Measurements from ENCODE around the gene PTF1A.

PTF1A gene

DNA sequence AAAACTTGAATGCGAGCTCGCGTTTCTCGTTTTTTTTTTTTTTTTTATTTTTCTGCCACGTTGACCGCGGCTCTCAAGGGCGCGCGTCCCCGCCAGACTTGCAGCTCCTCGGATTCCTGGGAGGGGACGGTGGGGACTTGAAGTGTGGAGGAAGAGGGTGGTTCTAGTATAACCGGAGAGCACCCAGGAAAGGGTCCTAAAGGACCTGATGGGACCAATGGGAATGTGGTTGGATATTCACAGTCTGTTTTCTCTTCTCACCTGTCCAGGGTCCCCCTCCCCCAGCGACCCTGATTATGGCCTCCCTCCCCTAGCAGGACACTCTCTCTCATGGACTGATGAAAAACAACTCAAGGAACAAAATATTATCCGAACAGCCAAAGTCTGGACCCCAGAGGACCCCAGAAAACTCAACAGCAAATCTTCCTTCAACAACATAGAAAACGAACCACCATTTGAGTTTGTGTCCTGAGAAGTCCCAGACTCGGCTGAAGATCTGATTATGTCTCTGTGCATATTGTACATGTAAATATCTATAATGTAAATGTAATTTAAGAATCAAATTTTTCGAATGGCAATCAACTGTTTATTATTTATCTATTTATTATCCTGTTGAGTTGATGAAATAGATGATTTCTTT, 1.4 kb downstream of the PTF1A start:
- no peak for TF ChIP-seq EZH2phosphoT487 (IDR thresholded peaks at IDR 0.05; ENCODE audit: low read depth)
- TF ChIP-seq, protein P1, sequence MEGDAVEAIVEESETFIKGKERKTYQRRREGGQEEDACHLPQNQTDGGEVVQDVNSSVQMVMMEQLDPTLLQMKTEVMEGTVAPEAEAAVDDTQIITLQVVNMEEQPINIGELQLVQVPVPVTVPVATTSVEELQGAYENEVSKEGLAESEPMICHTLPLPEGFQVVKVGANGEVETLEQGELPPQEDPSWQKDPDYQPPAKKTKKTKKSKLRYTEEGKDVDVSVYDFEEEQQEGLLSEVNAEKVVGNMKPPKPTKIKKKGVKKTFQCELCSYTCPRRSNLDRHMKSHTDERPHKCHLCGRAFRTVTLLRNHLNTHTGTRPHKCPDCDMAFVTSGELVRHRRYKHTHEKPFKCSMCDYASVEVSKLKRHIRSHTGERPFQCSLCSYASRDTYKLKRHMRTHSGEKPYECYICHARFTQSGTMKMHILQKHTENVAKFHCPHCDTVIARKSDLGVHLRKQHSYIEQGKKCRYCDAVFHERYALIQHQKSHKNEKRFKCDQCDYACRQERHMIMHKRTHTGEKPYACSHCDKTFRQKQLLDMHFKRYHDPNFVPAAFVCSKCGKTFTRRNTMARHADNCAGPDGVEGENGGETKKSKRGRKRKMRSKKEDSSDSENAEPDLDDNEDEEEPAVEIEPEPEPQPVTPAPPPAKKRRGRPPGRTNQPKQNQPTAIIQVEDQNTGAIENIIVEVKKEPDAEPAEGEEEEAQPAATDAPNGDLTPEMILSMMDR (IDR thresholded peaks at IDR 0.05; ENCODE audit: low read depth, low read length), result no peak
- Histone ChIP-seq H3K27ac (ENCODE audit: low read length) (no peak overlapping the region), H3K4me1 (ENCODE audit: low read length) (no peaks in the 10 kb centered on the region), H4K20me1 (ENCODE audit: insufficient read depth, low read length) (no peaks in the 10 kb centered on the region), H3K79me2 (ENCODE audit: low read length) (no peaks in the 10 kb centered on the region), H3K27me3 (ENCODE audit: low read depth, low read length) (no peaks in the 10 kb centered on the region), H2AFZ (ENCODE audit: low read depth, low read length) (no peak overlapping the region), H3K4me3 (ENCODE audit: low read length) (no peak overlapping the region), H3K36me3 (replicated peaks; ENCODE audit: low read depth, low read length) (no peaks in the 10 kb centered on the region), H3K9ac (ENCODE audit: low read length) (no peak overlapping the region), H3K4me2 (ENCODE audit: low read length) (no peak overlapping the region), H3K9me3 (ENCODE audit: insufficient read depth, low read length) (no peaks in the 10 kb centered on the region)

DNA sequence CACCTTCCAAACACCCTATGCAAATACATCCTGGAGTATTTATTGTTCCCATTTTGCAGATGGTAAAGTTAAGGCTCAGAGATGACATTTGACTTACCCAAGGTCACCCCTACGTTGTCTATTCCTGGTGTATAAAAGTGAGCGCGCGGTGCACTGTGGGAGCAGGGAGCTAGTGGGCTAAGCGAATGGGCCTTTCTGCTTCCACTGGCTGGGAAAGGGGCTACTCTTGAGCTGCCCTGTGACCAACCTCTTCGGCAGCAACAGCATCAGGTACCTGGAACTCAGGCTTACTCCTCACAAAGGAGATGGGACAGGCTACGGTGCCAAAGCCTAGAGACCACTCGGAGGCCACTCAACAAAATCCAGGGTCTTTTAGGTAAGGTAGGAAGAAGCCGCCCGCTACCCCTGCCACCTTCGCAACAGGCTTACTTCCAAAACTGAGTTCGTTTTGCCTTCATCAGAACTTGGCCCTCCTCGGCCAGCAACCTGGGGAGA, 2.4 kb downstream of the PTF1A start:
- H3K4me3 ChIP-seq (ENCODE audit: low read length), result no peak overlapping the region
- no peak for TF ChIP-seq EZH2phosphoT487 (IDR thresholded peaks at IDR 0.05; ENCODE audit: low read depth)
- TF ChIP-seq, protein P1 (IDR thresholded peaks at IDR 0.05; ENCODE audit: low read depth, low read length), result no peak
- no peaks in the 10 kb centered on the region for H3K27me3 ChIP-seq (ENCODE audit: low read depth, low read length)
- H3K36me3 ChIP-seq (replicated peaks; ENCODE audit: low read depth, low read length), result no peaks in the 10 kb centered on the region
- H3K79me2 ChIP-seq (ENCODE audit: low read length), result no peaks in the 10 kb centered on the region
- no peak overlapping the region for H3K4me2 ChIP-seq (ENCODE audit: low read length)
- H3K9ac ChIP-seq (ENCODE audit: low read length), result no peak overlapping the region
- H2AFZ ChIP-seq (ENCODE audit: low read depth, low read length), result no peak overlapping the region
- H3K27ac ChIP-seq (ENCODE audit: low read length), result no peak overlapping the region
- no peaks in the 10 kb centered on the region for H3K4me1 ChIP-seq (ENCODE audit: low read length)
- no peaks in the 10 kb centered on the region for H3K9me3 ChIP-seq (ENCODE audit: insufficient read depth, low read length)
- H4K20me1 ChIP-seq (ENCODE audit: insufficient read depth, low read length), result no peaks in the 10 kb centered on the region

DNA sequence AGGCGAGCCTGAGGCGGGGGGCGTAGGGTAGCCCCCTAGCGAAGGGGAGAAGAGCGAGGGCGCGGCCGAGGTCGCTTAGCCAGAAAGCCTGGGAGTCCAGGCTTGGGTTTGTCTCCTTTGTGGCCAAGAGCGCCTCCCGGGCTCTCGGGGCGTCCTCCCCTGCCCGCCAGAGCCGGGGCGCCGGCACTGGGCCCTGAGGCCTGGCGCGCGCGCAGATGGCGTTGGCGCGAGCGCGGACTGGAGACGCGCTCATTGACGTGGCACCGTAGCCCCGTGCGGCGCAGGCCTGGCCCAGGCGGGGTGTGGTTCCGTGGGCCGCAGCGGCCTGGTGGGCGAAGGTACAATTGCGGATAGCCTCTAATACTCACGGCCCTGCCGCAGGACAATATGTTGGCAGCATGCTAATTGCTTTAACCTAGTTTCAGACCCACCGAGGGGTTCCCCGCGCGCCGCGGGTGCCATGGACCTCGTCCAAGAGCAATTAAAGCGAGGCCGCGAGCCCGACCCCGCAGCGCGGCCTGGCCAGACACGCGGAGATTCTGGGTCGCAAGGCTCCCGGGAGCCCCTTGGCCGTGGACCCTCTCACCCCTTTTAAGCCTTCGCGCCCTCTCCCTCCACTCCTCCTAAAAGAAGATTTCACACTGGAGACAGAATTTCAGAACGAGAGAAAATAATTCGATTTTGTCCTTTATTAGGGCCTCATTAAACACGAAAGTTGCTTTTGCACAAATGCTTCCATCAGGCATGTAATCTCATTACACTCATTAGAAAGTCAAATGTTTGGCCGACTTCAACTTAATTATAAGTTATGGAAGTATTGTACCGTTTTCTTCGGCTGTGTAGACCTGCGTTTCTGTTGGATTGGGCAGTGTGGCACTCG, 3.1 kb downstream of the PTF1A start:
- no peak overlapping the region for H2AFZ ChIP-seq (ENCODE audit: low read depth, low read length)
- no peaks in the 10 kb centered on the region for H3K4me1 ChIP-seq (ENCODE audit: low read length)
- H3K36me3 ChIP-seq (replicated peaks; ENCODE audit: low read depth, low read length), result no peaks in the 10 kb centered on the region
- no peak overlapping the region for H3K9ac ChIP-seq (ENCODE audit: low read length)
- no peaks in the 10 kb centered on the region for H3K9me3 ChIP-seq (ENCODE audit: insufficient read depth, low read length)
- no peak overlapping the region for H3K4me3 ChIP-seq (ENCODE audit: low read length)
- no peak overlapping the region for H3K27ac ChIP-seq (ENCODE audit: low read length)
- H4K20me1 ChIP-seq (ENCODE audit: insufficient read depth, low read length), result no peaks in the 10 kb centered on the region
- H3K4me2 ChIP-seq (ENCODE audit: low read length), result no peak overlapping the region
- H3K79me2 ChIP-seq (ENCODE audit: low read length), result no peaks in the 10 kb centered on the region
- no peaks in the 10 kb centered on the region for H3K27me3 ChIP-seq (ENCODE audit: low read depth, low read length)
- TF ChIP-seq EZH2phosphoT487 (IDR thresholded peaks at IDR 0.05; ENCODE audit: low read depth), result no peak
- TF ChIP-seq, protein P1 (IDR thresholded peaks at IDR 0.05; ENCODE audit: low read depth, low read length), result no peak
